K562 (cell line): ENCODE data around the gene FUT2. TPM values are rescaled to one million over a fixed set of nuclear protein-coding genes. Genes with fewer than 3 reads are reported as not detected.

ENCODE experiments used
- ATAC-seq: fragments of 200-7000 bp; cut with Tn5 transposase; 3 replicates; pipeline ENCODE4 v1.9.1; 2020; ENCODE audit warnings: moderate library complexity
- BruUV-seq: library from RNA; stranded (reverse); fragments of 400-500 nt; replicated peaks from 2 replicates; lab custom pipeline; 2021; lab: Mats Ljungman, UMichigan
- CTCF ChIA-PET: fragments of 300-600 bp; formaldehyde crosslinking; extraction: SDS; loops from one replicate; lab custom pipeline; 2021; ENCODE audit warnings: low intra/inter-chr PET ratio; lab: Yijun Ruan, JAX
- POLR2A ChIA-PET: fragments of 300-600, 350-650 bp; sonication (Branson Sonifier 250); formaldehyde crosslinking; extraction: SDS; loops from one replicate; lab custom pipeline; 2021; ENCODE audit warnings: antibody characterized with exemption, inconsistent platforms; lab: Yijun Ruan, JAX
- DNase-seq, 4 experiments: peaks; one replicate each; pipeline versions ENCODE4 v3.0.0 to v3.0.0-alpha.2; 2011 to 2018; ENCODE audit warnings: low spot score in 3 of 4, mixed read lengths in 3 of 4; ENCODE audit errors: extremely low read depth in 1 of 4
- FAIRE-seq: peaks from 2 replicates; lab custom pipeline; 2011; peaks lifted over from hg19 to GRCh38; lab: Jason Lieb, UNC
- H2AFZ ChIP-seq: 2 replicates; pipeline ENCODE4 v1.6.0; 2011; ENCODE audit warnings: low read depth, low read length, control low read depth, inconsistent platforms
- H3K27ac ChIP-seq: fragments of 200-600 bp; 3 replicates; pipeline ENCODE4 v1.8.0; 2011; ENCODE audit warnings: low read depth, mild to moderate bottlenecking, control low read depth, inconsistent platforms, low read length, moderate library complexity, mixed read lengths; ENCODE audit errors: extremely low read depth
- H3K27me3 ChIP-seq, 2 experiments: fragments of 300-600 bp in 1 of 2; 2 replicates in 1 of 2; 3 replicates in 1 of 2; pipeline versions ENCODE4 v1.6.0 to v1.8.0; 2011; ENCODE audit warnings: inconsistent platforms in 2 of 2, low read length in 2 of 2, mild to moderate bottlenecking in 1 of 2, mixed read lengths in 1 of 2, moderate library complexity in 1 of 2; ENCODE audit not compliant: control insufficient read depth in 2 of 2, insufficient read depth in 2 of 2
- H3K36me3 ChIP-seq: fragments of 300-600 bp; 3 replicates; pipeline ENCODE4 v1.8.0; 2011; ENCODE audit warnings: mild to moderate bottlenecking, low read length, inconsistent platforms; ENCODE audit not compliant: control insufficient read depth, insufficient read depth
- H3K4me1 ChIP-seq, 2 experiments: fragments of 200-600 bp in 1 of 2; replicated peaks in 1 of 2; 2 replicates in 1 of 2; 3 replicates in 1 of 2; pipeline versions ENCODE4 v1.5.1 to v1.8.0; 2011; ENCODE audit warnings: inconsistent platforms in 2 of 2, low read length in 2 of 2, mild to moderate bottlenecking in 1 of 2, mixed read lengths in 1 of 2, moderate library complexity in 1 of 2; ENCODE audit not compliant: control insufficient read depth in 2 of 2, insufficient read depth in 2 of 2
- H3K4me2 ChIP-seq: 2 replicates; pipeline ENCODE4 v1.6.1; 2011; ENCODE audit warnings: low read length, control low read depth, inconsistent platforms, mixed read lengths; ENCODE audit not compliant: insufficient read depth
- H3K4me3 ChIP-seq: fragments of 200-600 bp; sonication (generic), shearing (Covaris generic); 2 replicates; pipeline ENCODE4 v1.5.1; 2016; ENCODE audit warnings: control low read depth, inconsistent platforms
- H3K79me2 ChIP-seq: fragments of 200-600 bp; 3 replicates; pipeline ENCODE4 v1.8.0; 2011; ENCODE audit warnings: low read length, inconsistent platforms; ENCODE audit not compliant: control insufficient read depth, insufficient read depth
- H3K9ac ChIP-seq, 2 experiments: 2 replicates each; pipeline versions ENCODE4 v1.6.0 to v1.6.1; 2011; ENCODE audit warnings: low read depth in 2 of 2, low read length in 2 of 2, control low read depth in 1 of 2, inconsistent platforms in 1 of 2, mild to moderate bottlenecking in 1 of 2, mixed read lengths in 1 of 2; ENCODE audit not compliant: insufficient read depth in 1 of 2
- H3K9me1 ChIP-seq: one replicate; pipeline ENCODE4 v1.6.0; 2011; ENCODE audit warnings: inconsistent platforms, mild to moderate bottlenecking, low read length, moderate library complexity; ENCODE audit not compliant: control insufficient read depth, insufficient read depth
- H3K9me3 ChIP-seq: replicated peaks from 2 replicates; pipeline ENCODE4 v1.5.1; 2011; ENCODE audit warnings: low read depth, low read length, inconsistent platforms; ENCODE audit not compliant: control insufficient read depth, insufficient read depth
- H4K20me1 ChIP-seq: replicated peaks from 2 replicates; pipeline ENCODE4 v1.6.1; 2011; ENCODE audit warnings: low read length, inconsistent platforms, mixed read lengths; ENCODE audit not compliant: control insufficient read depth, insufficient read depth
- BHLHE40 ChIP-seq: IDR thresholded peaks from 2 replicates; pipeline ENCODE4 v1.6.1; 2011; ENCODE audit warnings: low read length, improper control_type of control experiment
- HBP1 ChIP-seq: fragments of 450-650 bp; formaldehyde crosslinking; IDR thresholded peaks from 2 replicates; pipeline ENCODE4 v1.4.0; 2022; ENCODE audit warnings: missing genetic modification characterization
- JUNB ChIP-seq: fragments of 450-650 bp; formaldehyde crosslinking; conservative IDR thresholded peaks from 2 replicates; pipeline ENCODE4 v1.4.0; 2020; ENCODE audit warnings: mild to moderate bottlenecking
- RBBP5 ChIP-seq: fragments of 200-600 bp; sonication (generic); IDR thresholded peaks from 2 replicates; pipeline ENCODE4 v1.6.1; 2012; ENCODE audit warnings: borderline replicate concordance, mild to moderate bottlenecking, low read length, control low read depth, inconsistent platforms; ENCODE audit not compliant: insufficient read depth, poor library complexity, severe bottlenecking
- SREBF2 ChIP-seq: sonication (generic); formaldehyde crosslinking; IDR thresholded peaks from 2 replicates; pipeline ENCODE4 v1.4.0; 2020; ENCODE audit warnings: mild to moderate bottlenecking, missing genetic modification reagents
- TFAM ChIP-seq: fragments of 250-450 bp; sonication (Bioruptor Pico); conservative IDR thresholded peaks from 2 replicates; pipeline ENCODE4 v1.5.0; 2021; ENCODE audit warnings: mild to moderate bottlenecking, moderate library complexity
- ZMIZ1 ChIP-seq, 2 experiments: fragments of 150-350 bp in 1 of 2; IDR thresholded peaks; 2 replicates each; pipeline ENCODE4 v1.6.1; 2012 to 2016; ENCODE audit warnings: low read depth in 2 of 2, low read length in 2 of 2, mild to moderate bottlenecking in 1 of 2, moderate library complexity in 1 of 2
- ZNF140 ChIP-seq: fragments of 250-450 bp; sonication (Bioruptor Pico); IDR thresholded peaks from 2 replicates; pipeline ENCODE4 v1.8.0; 2021; ENCODE audit warnings: moderate library complexity, mild to moderate bottlenecking, inconsistent platforms
- ZNF57 ChIP-seq: fragments of 450-650 bp; formaldehyde crosslinking; IDR thresholded peaks from 2 replicates; pipeline ENCODE4 v1.4.0; 2020; ENCODE audit warnings: mild to moderate bottlenecking, moderate library complexity
- WGBS: fragments of 100-300 bp; shearing (Covaris generic); methylation state at CpG from one replicate; pipeline ENCODE4 v1.1.6; 2016; ENCODE audit warnings: low coverage, mixed read lengths; ENCODE audit not compliant: insufficient coverage; ENCODE audit errors: missing lambda C conversion rate; 5-methylcytosine and 5-hydroxymethylcytosine counted together
- in situ Hi-C: fragments of 300-500 bp; cut with MboI; formaldehyde crosslinking; loops from 4 replicates; pipeline ENCODE4 v1.15.0; 2018; ENCODE audit warnings: inconsistent platforms, mixed read lengths
- intact Hi-C: fragments of 100-400 bp; cut with micrococcal nuclease; formaldehyde crosslinking; loops from 2 replicates; pipeline ENCODE4 v1.14.2; 2022
- polyA plus RNA-seq, 8 experiments: library from polyadenylated mRNA; depleted of rRNA in 4 of 8; stranded (reverse) in 5 of 8; unstranded in 3 of 8; fragments of >200 nt; fragmentation: Nextera tagmentation in 2 of 8; fragmentation: Illumina TruSeq in 1 of 8; extraction: Ambion mirVana in 2 of 8; extraction: Trizol in 1 of 8; gene quantifications; 2 replicates each; pipeline versions ENCODE4 v1.2.1 to v1.2.3, GENCODE V29; 2011 to 2014; ENCODE audit warnings: inconsistent platforms in 1 of 8, missing spikeins in 1 of 8
- total RNA-seq, 7 experiments: library from RNA; depleted of rRNA in 6 of 7; stranded (reverse); fragments of >200 nt in 6 of 7; fragmentation: Illumina TruSeq in 2 of 7; extraction: Trizol in 2 of 7; gene quantifications; 2 replicates each; pipeline versions ENCODE4 v1.2.1 to v1.2.3, GENCODE V29; 2011 to 2021; ENCODE audit warnings: low replicate concordance in 1 of 7
- TF ChIP-seq, protein P1 (sequence below): fragments of 150-350 bp; conservative IDR thresholded peaks from 2 replicates; pipeline ENCODE4 v1.6.1; 2014; ENCODE audit warnings: low read length
- TF ChIP-seq, protein P2 (sequence below): sonication (generic); formaldehyde crosslinking; IDR thresholded peaks from 2 replicates; pipeline ENCODE4 v1.8.0; 2023; ENCODE audit warnings: mild to moderate bottlenecking, missing genetic modification reagents

Gene FUT2
- total and polyA plus RNA-seq, 9 of the 15 experiments (the other 6 are each of a cell fraction or from before 2014, with no cell fraction given) = 0.03 to 0.04 TPM; not detected in 7

- Histone ChIP-seq H3K27ac (no peak overlapping the region), H3K4me1 (peaks cover 10 to 19% of the 10 kb centered on the region in 2 experiments; a peak in 4 of 5 replicates), H3K27me3 (no peaks in the 10 kb centered on the region), H3K4me3 (no peak overlapping the region), H3K36me3 (no peaks in the 10 kb centered on the region), H3K79me2 (no peaks in the 10 kb centered on the region), H3K9ac (no peak overlapping the region; a peak in 1 of 4 replicates), H4K20me1 (no peaks in the 10 kb centered on the region), H3K9me1 (no peaks in the 10 kb centered on the region), H3K4me2 (no peak overlapping the region), H3K9me3 (no peaks in the 10 kb centered on the region), H2AFZ (no peak overlapping the region)
- intact Hi-C loops (no loop called here), in situ Hi-C loops (no loop called here)
- no TSS peak for BruUV-seq
- ChIA-PET POLR2A (no interaction called here), CTCF (no interaction called here)
- FAIRE-seq (no peak), ATAC-seq (no peak), DNase-seq (no peak)
- 62% methylated on average over 13 of the region's 13 CpGs for WGBS
- TF ChIP-seq RBBP5 (no peak), ZNF57 (CRISPR knock-in tag) (no peak), JUNB (CRISPR knock-in tag) (no peak), HBP1 (CRISPR knock-in tag) (no peak), TFAM (CRISPR knock-in tag) (no peak), BHLHE40 (no peak), SREBF2 (no peak), ZMIZ1 (IDR thresholded peaks at IDR 0.05; ENCODE audit: low read depth in 2 of 2, low read length in 2 of 2) (no peak), ZNF140 (no peak)
- TF ChIP-seq, protein P1, sequence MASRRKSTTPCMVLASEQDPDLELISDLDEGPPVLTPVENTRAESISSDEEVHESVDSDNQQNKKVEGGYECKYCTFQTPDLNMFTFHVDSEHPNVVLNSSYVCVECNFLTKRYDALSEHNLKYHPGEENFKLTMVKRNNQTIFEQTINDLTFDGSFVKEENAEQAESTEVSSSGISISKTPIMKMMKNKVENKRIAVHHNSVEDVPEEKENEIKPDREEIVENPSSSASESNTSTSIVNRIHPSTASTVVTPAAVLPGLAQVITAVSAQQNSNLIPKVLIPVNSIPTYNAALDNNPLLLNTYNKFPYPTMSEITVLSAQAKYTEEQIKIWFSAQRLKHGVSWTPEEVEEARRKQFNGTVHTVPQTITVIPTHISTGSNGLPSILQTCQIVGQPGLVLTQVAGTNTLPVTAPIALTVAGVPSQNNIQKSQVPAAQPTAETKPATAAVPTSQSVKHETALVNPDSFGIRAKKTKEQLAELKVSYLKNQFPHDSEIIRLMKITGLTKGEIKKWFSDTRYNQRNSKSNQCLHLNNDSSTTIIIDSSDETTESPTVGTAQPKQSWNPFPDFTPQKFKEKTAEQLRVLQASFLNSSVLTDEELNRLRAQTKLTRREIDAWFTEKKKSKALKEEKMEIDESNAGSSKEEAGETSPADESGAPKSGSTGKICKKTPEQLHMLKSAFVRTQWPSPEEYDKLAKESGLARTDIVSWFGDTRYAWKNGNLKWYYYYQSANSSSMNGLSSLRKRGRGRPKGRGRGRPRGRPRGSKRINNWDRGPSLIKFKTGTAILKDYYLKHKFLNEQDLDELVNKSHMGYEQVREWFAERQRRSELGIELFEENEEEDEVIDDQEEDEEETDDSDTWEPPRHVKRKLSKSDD = no peak
- TF ChIP-seq, protein P2, sequence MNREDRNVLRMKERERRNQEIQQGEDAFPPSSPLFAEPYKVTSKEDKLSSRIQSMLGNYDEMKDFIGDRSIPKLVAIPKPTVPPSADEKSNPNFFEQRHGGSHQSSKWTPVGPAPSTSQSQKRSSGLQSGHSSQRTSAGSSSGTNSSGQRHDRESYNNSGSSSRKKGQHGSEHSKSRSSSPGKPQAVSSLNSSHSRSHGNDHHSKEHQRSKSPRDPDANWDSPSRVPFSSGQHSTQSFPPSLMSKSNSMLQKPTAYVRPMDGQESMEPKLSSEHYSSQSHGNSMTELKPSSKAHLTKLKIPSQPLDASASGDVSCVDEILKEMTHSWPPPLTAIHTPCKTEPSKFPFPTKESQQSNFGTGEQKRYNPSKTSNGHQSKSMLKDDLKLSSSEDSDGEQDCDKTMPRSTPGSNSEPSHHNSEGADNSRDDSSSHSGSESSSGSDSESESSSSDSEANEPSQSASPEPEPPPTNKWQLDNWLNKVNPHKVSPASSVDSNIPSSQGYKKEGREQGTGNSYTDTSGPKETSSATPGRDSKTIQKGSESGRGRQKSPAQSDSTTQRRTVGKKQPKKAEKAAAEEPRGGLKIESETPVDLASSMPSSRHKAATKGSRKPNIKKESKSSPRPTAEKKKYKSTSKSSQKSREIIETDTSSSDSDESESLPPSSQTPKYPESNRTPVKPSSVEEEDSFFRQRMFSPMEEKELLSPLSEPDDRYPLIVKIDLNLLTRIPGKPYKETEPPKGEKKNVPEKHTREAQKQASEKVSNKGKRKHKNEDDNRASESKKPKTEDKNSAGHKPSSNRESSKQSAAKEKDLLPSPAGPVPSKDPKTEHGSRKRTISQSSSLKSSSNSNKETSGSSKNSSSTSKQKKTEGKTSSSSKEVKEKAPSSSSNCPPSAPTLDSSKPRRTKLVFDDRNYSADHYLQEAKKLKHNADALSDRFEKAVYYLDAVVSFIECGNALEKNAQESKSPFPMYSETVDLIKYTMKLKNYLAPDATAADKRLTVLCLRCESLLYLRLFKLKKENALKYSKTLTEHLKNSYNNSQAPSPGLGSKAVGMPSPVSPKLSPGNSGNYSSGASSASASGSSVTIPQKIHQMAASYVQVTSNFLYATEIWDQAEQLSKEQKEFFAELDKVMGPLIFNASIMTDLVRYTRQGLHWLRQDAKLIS = no peak
These were observed 6.9 kb downstream of the FUT2 start for GRCh38 chr19:48702701-48703100.
